Activated B cell treated with CpG ODN at 0.5 μM for 24 hours (primary cell): ENCODE data around the gene FBXO15. TPM values are rescaled to one million over a fixed set of nuclear protein-coding genes. Genes with fewer than 3 reads are reported as not detected.

Experiments used
- ATAC-seq: fragments of 200-7000 bp; cut with Tn5 transposase; one replicate; pipeline ENCODE4 v1.10.0; 2021; ENCODE audit warnings: low read depth, mild to moderate bottlenecking, moderate library complexity
- CTCF ChIA-PET: fragments of 350-600 bp; sonication (Branson Sonifier 250); formaldehyde crosslinking; loops from one replicate; lab custom pipeline; 2021; ENCODE audit warnings: antibody characterized with exemption; lab: Charles Lee
- POLR2A ChIA-PET: fragments of 350-600 bp; sonication (Branson Sonifier 250); formaldehyde crosslinking; loops from one replicate; lab custom pipeline; 2021; ENCODE audit warnings: antibody characterized with exemption; lab: Charles Lee
- DNase-seq: peaks from one replicate; pipeline ENCODE4 v3.0.0; 2022
- H3K27ac Mint-ChIP-seq: one replicate; pipeline ENCODE4 v1.8.0; 2020; ENCODE audit warnings: mixed read lengths
- H3K27me3 Mint-ChIP-seq: one replicate; pipeline ENCODE4 v1.8.0; 2021; ENCODE audit warnings: mixed read lengths
- H3K36me3 Mint-ChIP-seq: one replicate; pipeline ENCODE4 v1.8.0; 2021; ENCODE audit warnings: low read depth, mixed read lengths
- H3K4me1 Mint-ChIP-seq: one replicate; pipeline ENCODE4 v1.8.0; 2021; ENCODE audit warnings: mixed read lengths
- H3K4me3 Mint-ChIP-seq: one replicate; pipeline ENCODE4 v1.8.0; 2020; ENCODE audit warnings: mild to moderate bottlenecking, mixed read lengths
- H3K9me3 Mint-ChIP-seq: one replicate; pipeline ENCODE4 v1.8.0; 2020; ENCODE audit warnings: mixed read lengths
- CTCF ChIP-seq: fragments of 200-600 bp; IDR thresholded peaks from one replicate; pipeline ENCODE4 v1.8.0; 2022; ENCODE audit warnings: antibody characterized with exemption, mild to moderate bottlenecking
- intact Hi-C: fragments of 100-400 bp; cut with micrococcal nuclease; formaldehyde crosslinking; loops from one replicate; pipeline ENCODE4 v1.15.1; 2024
- total RNA-seq: library from RNA; stranded (reverse); gene quantifications from 2 replicates; pipeline ENCODE4 v1.2.3, GENCODE V29; 2022

Gene FBXO15
- total RNA-seq, 1 donor from 2014 or later, result 0.69 TPM

GRCh38 chr18:74154716-74155115 is 7.1 kb upstream of the FBXO15 start:
- H3K9me3 Mint-ChIP-seq, result no peaks in the 10 kb centered on the region
- no peaks in the 10 kb centered on the region for H3K27me3 Mint-ChIP-seq
- POLR2A ChIA-PET, result no interaction called here
- no peak for TF ChIP-seq CTCF
- H3K4me3 Mint-ChIP-seq, result no peak overlapping the region
- CTCF ChIA-PET, result no interaction called here
- peaks cover 21% of the 10 kb centered on the region for H3K4me1 Mint-ChIP-seq
- H3K36me3 Mint-ChIP-seq, result peaks cover 74% of the 10 kb centered on the region
- DNase-seq (no peak), ATAC-seq (no peak)
- H3K27ac Mint-ChIP-seq, result no peak overlapping the region
- intact Hi-C loops, result no loop called here

- no peak for TF ChIP-seq CTCF
- ATAC-seq (no peak), DNase-seq (no peak)
- Mint-ChIP-seq H3K9me3 (no peaks in the 10 kb centered on the region), H3K27me3 (no peaks in the 10 kb centered on the region), H3K4me1 (peaks cover 30% of the 10 kb centered on the region), H3K4me3 (no peak overlapping the region), H3K36me3 (peaks cover 67% of the 10 kb centered on the region), H3K27ac (no peak overlapping the region)
- intact Hi-C loops, result no loop called here
- ChIA-PET POLR2A (no interaction called here), CTCF (no interaction called here)
These were observed 6.2 kb upstream of the FBXO15 start for GRCh38 chr18:74153793-74154192.

- CTCF ChIA-PET, result no interaction called here
- POLR2A ChIA-PET, result no interaction called here
- no peaks in the 10 kb centered on the region for H3K9me3 Mint-ChIP-seq
- H3K27ac Mint-ChIP-seq, result no peak overlapping the region
- peaks cover 35% of the 10 kb centered on the region for H3K4me1 Mint-ChIP-seq
- H3K4me3 Mint-ChIP-seq, result no peak overlapping the region
- DNase-seq (no peak), ATAC-seq (no peak)
- H3K27me3 Mint-ChIP-seq, result no peaks in the 10 kb centered on the region
- peaks cover 66% of the 10 kb centered on the region for H3K36me3 Mint-ChIP-seq
- TF ChIP-seq CTCF, result no peak
- intact Hi-C loops, result no loop called here
These were observed 5.7 kb upstream of the FBXO15 start for GRCh38 chr18:74153377-74153776.

GRCh38 chr18:74152857-74153256 is 5.2 kb upstream of the FBXO15 start:
- H3K27ac Mint-ChIP-seq, result no peak overlapping the region
- ATAC-seq (no peak), DNase-seq (no peak)
- CTCF ChIA-PET, result no interaction called here
- POLR2A ChIA-PET, result no interaction called here
- no peak for TF ChIP-seq CTCF
- intact Hi-C loops, result no loop called here
- peaks cover 66% of the 10 kb centered on the region for H3K36me3 Mint-ChIP-seq
- no peaks in the 10 kb centered on the region for H3K9me3 Mint-ChIP-seq
- no peaks in the 10 kb centered on the region for H3K27me3 Mint-ChIP-seq
- H3K4me1 Mint-ChIP-seq, result peaks cover 37% of the 10 kb centered on the region
- no peak overlapping the region for H3K4me3 Mint-ChIP-seq

GRCh38 chr18:74152270-74152669 is 4.6 kb upstream of the FBXO15 start:
- Mint-ChIP-seq H3K9me3 (no peaks in the 10 kb centered on the region), H3K4me3 (no peak overlapping the region), H3K36me3 (peaks cover 64% of the 10 kb centered on the region), H3K4me1 (peaks cover 41% of the 10 kb centered on the region), H3K27me3 (peaks cover 1% of the 10 kb centered on the region), H3K27ac (no peak overlapping the region)
- intact Hi-C loops, result no loop called here
- no peak for TF ChIP-seq CTCF
- DNase-seq, result no peak
- CTCF ChIA-PET, result interaction anchor here (0.6 kb wide), 1 partner anchor 1529 kb away, joined by 4 read pairs; no protein-coding TSS in a partner anchor
- no peak for ATAC-seq
- POLR2A ChIA-PET, result no interaction called here
